NCI-H2227 (cell line): Measurements from ENCODE around the gene KLK1.

Experiments
- DNase-seq: peaks from one replicate; lab custom pipeline; 2025; ENCODE audit not compliant: unreplicated experiment; lab: John Stamatoyannopoulos, UW

KLK1 gene

GRCh38 chr19:50823389-50824042, at the start of gene KLK1:
TSS of gene KLK1 (minus strand) at chr19:50823787. CDS start at chr19:50823748, 39 bp downstream.
- DNase-seq: no peak

- no peak for DNase-seq
These were observed 49.5 kb upstream of the KLK1 start, which contains the start of gene KLK2 for GRCh38 chr19:50873056-50873455. TSS of gene KLK2 (plus strand) at chr19:50873439. CDS start at chr19:50873474, 35 bp downstream.

DNA sequence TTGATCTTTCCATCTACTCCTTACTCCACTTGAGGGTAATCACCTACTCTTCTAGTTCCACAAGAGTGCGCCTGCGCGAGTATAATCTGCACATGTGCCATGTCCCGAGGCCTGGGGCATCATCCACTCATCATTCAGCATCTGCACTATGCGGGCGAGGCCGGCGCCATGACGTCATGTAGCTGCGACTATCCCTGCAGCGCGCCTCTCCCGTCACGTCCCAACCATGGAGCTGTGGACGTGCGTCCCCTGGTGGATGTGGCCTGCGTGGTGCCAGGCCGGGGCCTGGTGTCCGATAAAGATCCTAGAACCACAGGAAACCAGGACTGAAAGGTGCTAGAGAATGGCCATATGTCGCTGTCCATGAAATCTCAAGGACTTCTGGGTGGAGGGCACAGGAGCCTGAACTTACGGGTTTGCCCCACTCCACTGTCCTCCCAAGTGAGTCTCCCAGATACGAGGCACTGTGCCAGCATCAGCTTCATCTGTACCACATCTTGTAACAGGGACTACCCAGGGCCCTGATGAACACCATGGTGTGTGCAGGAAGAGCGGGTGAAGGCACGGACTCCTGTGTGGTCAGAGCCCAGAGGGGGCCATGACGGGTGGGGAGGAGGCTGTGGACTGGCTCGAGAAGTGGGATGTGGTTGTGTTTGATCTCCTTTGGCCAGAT, 47.0 kb upstream of the KLK1 start:
- no peak for DNase-seq

GRCh38 chr19:50869479-50869878, 45.9 kb upstream of the KLK1 start:
- no peak for DNase-seq

DNA sequence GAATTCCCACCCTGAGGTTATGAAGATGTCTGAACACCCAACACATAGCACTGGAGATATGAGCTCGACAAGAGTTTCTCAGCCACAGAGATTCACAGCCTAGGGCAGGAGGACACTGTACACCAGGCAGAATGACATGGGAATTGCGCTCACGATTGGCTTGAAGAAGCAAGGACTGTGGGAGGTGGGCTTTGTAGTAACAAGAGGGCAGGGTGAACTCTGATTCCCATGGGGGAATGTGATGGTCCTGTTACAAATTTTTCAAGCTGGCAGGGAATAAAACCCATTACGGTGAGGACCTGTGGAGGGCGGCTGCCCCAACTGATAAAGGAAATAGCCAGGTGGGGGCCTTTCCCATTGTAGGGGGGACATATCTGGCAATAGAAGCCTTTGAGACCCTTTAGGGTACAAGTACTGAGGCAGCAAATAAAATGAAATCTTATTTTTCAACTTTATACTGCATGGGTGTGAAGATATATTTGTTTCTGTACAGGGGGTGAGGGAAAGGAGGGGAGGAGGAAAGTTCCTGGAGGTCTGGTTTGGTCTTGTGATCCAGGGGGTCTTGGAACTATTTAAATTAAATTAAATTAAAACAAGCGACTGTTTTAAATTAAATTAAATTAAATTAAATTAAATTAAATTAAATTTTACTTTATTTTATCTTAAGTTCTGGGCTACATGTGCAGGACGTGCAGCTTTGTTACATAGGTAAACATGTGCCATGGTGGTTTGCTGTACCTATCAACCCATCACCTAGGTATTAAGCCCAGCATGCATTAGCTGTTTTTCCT, 38.1 kb upstream of the KLK1 start:
- no peak for DNase-seq

DNA sequence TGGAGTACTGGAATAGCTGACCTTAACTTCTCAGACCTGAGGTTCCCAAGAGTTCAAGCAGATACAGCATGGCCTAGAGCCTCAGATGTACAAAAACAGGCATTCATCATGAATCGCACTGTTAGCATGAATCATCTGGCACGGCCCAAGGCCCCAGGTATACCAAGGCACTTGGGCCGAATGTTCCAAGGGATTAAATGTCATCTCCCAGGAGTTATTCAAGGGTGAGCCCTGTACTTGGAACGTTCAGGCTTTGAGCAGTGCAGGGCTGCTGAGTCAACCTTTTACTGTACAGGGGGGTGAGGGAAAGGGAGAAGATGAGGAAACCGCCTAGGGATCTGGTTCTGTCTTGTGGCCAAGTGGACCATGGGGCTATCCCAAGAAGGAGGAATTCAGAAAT, 37.4 kb upstream of the KLK1 start:
- no peak for DNase-seq

- DNase-seq: no peak
These were observed 36.3 kb upstream of the KLK1 start for GRCh38 chr19:50859849-50860248.

DNA sequence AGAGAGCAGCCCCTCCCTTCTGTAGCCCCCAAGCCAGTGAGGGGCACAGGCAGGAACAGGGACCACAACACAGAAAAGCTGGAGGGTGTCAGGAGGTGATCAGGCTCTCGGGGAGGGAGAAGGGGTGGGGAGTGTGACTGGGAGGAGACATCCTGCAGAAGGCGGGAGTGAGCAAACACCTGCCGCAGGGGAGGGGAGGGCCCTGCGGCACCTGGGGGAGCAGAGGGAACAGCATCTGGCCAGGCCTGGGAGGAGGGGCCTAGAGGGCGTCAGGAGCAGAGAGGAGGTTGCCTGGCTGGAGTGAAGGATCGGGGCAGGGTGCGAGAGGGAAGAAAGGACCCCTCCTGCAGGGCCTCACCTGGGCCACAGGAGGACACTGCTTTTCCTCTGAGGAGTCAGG, 35.3 kb upstream of the KLK1 start:
- no peak for DNase-seq

GRCh38 chr19:50857366-50857765, 33.8 kb upstream of the KLK1 start:
- no peak for DNase-seq

GRCh38 chr19:50854636-50855410, 31.2 kb upstream of the KLK1 start, which contains the start of gene KLK3:
TSS of gene KLK3 (plus strand) at chr19:50854915. CDS start at chr19:50854956, 41 bp downstream.
- DNase-seq: no peak

DNA sequence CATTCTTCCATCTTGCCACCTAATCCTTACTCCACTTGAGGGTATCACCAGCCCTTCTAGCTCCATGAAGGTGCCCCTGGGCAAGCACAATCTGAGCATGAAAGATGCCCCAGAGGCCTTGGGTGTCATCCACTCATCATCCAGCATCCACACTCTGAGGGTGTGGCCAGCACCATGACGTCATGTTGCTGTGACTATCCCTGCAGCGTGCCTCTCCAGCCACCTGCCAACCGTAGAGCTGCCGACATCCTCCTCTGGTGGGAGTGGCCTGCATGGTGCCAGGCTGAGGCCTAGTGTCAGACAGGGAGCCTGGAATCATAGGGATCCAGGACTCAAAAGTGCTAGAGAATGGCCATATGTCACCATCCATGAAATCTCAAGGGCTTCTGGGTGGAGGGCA, 28.0 kb upstream of the KLK1 start:
- no peak for DNase-seq

DNA sequence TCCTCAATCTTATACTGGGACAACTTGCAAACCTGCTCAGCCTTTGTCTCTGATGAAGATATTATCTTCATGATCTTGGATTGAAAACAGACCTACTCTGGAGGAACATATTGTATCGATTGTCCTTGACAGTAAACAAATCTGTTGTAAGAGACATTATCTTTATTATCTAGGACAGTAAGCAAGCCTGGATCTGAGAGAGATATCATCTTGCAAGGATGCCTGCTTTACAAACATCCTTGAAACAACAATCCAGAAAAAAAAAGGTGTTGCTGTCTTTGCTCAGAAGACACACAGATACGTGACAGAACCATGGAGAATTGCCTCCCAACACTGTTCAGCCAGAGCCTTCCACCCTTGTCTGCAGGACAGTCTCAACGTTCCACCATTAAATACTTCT, 27.2 kb upstream of the KLK1 start:
- DNase-seq: no peak

GRCh38 chr19:50844296-50844935, 20.8 kb upstream of the KLK1 start:
- DNase-seq: no peak

- DNase-seq: no peak
These were observed 20.2 kb upstream of the KLK1 start for GRCh38 chr19:50843701-50844221.

DNA sequence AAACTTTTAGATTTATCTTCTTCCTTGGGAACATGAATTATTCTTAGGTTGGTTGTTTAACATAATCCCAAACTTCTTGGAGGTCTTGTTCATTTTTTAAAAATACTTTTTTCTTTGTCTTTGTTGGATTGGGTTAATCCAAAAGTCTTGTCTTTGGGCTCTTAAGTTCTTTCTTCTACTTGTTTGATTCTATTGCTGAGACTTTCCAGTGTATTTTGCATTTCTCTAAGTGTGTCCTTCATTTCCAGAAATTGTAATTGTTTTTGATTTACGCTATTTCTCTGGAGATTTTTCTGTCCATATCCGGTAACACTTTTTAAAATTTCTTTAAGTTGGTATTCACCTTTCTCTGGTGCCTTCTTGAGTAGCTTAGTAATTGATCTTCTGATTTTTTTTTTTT, 19.6 kb upstream of the KLK1 start:
- no peak for DNase-seq

GRCh38 chr19:50842130-50842529, 18.5 kb upstream of the KLK1 start:
- DNase-seq: no peak

- no peak for DNase-seq
These were observed 16.4 kb upstream of the KLK1 start for GRCh38 chr19:50839712-50840655.

DNA sequence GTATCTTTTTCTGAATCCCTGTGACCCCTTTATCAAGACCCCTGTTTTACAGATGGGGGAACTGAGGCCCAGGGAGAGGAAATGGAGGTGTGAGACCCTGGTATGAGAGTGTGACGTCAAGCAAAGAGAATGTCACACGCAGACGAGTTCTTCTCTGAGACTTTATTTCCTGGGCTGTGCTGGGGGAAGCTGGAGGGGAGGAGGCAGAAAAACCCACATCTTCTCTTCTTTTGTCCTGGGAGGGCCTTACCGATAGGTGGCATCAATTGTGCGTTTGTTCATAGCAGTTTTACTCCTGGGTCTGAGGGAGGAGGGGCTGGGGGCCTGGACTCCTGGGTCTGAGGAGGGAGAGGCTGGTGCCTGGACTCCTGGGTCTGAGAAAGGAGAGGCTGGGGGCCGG, 14.7 kb upstream of the KLK1 start:
- no peak for DNase-seq

- DNase-seq: no peak
These were observed 13.7 kb upstream of the KLK1 start for GRCh38 chr19:50837300-50837699.
